GM18507 (cell line): ENCODE measurements around the gene GON4L.
"Not testable (repeated sequence)": the region's sequence is repeated elsewhere in the genome, so short reads cannot be mapped to it uniquely, and the experiment has no call there.

Source experiments
- DNase-seq: peaks from one replicate; pipeline ENCODE4 v3.0.0; 2011; ENCODE audit warnings: low read depth; ENCODE audit not compliant: insufficient read length; ENCODE audit errors: extremely low spot score
- FAIRE-seq: peaks from 2 replicates; lab custom pipeline; 2011; peaks lifted over from hg19 to GRCh38; lab: Jason Lieb, UNC

GON4L gene

DNA sequence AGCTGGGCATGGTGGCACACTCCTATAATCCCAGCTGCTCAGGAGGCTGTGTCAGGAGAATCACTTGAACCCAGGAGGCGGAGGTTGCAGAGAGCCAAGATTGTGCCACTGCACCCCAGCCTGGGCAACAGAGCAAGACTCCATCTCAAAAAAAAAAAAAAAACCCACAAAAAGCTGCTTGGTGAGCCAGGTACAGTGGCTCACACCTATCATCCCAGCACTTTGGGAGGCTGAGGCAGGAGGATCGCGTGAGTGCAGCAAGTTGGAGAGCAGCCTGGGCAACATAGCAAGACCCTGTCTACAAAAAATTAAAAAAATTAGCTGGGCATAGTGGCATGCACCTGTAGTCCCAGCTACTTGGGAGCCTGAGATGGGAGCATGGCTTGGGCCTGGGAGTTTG is 142.0 kb downstream of the GON4L start:
- not testable (repeated sequence) for FAIRE-seq, DNase-seq

DNA sequence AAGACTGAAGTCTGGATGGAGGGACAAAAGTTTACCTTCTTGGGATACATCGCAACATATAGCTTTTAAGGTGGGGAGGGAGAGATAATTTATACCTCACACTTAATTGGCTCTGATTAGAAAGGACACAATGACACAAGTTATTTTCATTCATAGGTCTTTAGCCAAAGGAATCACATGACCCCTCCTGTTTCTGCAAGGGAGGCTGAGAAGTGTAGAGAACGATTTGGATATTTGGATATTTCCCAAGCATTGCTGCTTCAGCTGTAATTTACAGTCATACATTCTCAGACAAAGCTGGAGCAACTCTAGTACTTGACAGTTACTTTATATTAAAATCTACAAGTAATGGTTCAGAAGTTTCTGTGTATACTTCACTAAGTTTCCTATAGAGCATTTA is 143.9 kb downstream of the GON4L start:
- DNase-seq: no peak
- FAIRE-seq: peak; percentile 45

DNA sequence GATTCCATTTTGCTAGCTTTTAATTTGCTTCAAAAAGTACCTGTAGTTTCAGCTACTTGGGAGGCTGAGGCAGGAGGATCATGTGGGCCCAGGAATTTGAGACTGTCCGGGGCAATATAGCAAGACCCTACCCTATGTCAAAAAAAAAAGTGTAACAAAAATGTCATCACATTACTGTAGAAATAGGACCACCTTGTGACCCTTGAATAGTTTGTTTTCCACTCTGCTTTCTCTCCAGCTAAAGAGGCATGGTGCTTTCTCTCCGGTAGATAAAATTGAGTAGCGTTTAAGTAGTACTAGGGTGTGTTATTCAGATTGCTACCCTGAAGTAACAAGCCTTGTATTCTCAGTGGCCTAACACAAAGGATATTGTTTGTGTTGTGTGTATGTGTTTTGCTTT is 144.4 kb downstream of the GON4L start:
- peak; percentile 56 for FAIRE-seq
- DNase-seq: not testable (repeated sequence)

DNA sequence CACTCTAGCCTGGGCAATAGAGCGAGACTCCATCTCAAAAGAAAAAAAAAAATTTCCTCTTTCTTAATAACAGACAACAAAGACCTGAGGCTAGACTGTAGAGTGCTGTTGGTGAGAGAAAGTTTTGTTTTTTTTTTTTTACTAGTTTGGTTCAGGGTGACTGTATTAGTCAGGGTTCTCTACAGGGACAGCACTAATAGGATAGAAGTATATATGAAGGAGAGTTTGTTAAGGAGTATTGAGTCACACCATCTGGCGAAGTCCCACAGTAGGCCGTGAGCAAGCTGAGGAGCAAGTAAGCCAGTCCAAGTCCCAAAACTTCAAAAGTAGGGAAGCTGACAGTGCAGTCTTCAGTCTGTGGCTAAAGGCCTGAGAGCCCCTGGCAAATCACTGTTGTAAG is 145.6 kb downstream of the GON4L start:
- FAIRE-seq, DNase-seq: not testable (repeated sequence)

DNA sequence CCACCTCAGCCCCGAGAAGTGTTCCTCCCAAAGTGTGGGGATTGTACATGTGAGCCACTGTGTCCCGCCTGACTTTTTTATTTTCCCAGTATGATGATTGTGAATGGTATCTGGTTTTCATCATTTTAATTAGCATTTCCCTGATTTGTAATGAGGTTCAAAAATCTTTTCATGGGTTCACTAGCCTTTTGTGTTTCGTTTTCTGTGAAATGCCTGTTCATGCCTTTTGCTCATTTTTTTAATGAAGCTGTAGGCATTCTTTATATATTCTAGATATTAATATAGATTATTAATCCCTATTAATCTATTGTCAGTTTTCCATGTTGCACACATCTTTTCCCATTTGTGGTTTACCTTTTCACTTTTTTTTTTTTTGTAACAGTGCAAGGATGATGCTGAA is 147.6 kb downstream of the GON4L start:
- FAIRE-seq: no peak
- no peak for DNase-seq

DNA sequence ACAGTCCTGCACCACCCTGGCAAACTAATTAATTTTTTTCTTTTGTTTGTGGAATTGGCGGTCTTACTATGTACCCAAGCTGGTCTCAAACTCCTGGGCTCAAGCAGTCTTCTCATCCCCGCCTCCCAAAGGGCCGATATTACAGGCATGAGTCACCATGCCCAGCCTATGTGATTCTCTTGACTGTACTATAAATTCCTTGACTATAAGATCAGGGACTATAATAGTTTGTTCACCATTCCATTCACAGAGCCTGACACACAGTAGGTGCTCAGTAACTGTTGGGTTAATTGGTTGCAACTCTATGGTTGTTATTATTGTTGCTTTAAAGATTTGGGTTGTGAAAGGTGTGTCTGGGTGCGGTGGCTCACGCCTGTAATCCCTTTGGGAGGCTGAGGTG is 150.9 kb downstream of the GON4L start:
- DNase-seq: no peak
- no peak for FAIRE-seq

DNA sequence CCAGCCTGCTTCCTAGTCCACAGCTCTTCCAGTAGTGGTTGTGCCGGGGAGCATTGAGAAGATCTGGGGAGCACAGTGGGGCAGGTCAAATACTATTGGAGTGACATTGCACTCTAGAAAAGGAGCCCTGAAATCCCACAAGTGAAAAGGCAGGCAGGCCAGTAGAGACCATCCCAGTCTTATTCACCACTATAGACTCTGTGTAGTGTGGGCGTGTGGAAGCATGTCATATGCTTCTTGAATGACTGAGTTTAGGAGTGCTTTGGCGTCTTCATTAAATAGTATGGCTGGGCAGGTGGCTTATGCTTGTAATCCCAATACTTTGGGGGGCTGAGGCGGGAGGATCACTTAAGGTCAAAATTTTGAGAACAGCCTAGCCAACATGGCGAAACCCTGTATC is 152.6 kb downstream of the GON4L start:
- not testable (repeated sequence) for DNase-seq, FAIRE-seq

DNA sequence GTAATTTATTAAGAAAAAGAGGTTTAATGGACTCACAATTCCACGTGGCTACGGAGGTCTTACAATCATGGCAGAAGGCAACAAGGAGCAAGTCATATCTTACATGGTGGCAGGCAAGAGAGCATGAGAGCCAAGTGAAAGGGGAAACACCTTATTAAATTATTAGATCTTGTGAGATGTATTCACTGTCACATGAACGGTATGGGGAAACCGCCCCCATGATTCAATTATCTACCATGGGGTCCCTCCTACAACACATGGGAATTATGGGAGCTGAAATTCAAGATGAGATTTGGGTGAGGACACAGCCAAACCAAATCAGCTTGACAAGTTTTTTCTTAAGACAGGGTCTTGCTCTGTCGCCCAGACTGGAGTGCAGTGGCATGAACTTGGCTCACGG is 153.8 kb downstream of the GON4L start:
- no peak for FAIRE-seq

DNA sequence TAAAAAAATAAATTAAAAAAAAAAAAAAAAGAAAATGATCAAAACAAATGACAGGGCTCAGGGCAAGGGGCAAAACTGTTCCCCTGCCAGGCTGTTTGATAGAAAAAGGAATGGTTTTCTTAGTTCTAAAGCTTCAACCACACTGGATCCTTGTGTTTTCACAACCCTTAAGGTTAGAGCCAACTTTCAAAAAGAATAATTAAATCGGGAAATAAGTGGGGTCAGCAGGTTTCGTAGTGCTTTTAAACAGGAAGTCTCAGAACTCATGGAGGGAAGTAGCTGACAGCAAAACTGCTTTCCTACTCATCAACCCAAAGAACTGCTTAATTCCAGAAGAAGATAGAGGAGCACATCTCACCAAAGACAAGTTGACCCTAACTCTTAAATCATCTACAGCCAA is 155.3 kb downstream of the GON4L start:
- not testable (repeated sequence) for DNase-seq, FAIRE-seq

More for the DNA sequence above, 153.8 kb downstream of the GON4L start:
- no peak for DNase-seq
